ENCODE data around the gene TAS1R3.
"Not testable (repeated sequence)": the region's sequence is repeated elsewhere in the genome, so short reads cannot be mapped to it uniquely, and the experiment has no call there.

The TAS1R3 gene

DNA sequence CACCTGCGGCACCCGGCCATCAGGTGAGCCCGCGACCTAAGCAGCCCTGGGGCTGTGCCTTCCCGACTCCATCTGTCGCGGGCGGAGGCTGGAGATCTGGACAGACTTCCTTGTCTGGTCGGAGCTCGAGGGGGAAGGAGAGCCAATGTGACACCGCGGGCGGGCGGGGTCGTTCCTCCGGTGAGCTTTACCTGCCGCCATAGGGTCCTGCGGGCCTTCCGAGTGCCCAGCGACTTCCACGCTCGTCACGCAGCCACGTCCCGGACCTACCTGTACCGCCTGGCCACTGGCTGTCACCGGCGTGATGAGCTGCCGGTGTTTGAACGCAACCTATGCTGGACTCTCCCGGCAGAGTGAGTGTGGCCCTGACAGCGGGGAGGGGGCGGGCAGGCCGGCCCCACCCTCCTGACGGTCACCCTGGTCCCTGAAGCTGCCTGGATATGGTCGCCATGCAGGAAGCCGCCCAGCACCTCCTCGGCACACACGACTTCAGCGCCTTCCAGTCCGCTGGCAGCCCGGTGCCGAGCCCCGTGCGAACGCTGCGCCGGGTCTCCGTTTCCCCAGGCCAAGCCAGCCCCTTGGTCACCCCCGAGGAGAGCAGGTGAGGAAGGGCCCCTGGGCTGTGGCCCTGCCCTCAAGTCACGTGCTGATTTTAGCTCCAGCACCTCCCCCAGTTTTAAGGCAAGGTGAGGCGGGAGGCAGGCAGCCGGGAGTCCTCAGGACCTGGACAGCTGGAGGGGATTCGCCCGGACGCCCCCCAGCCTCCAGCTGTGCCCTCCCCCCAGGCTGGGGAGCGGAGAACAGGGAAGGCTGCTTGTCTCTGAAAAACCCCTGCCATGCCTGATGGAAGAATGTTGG is 21.6 kb upstream of the TAS1R3 start:
- DNase-seq: no peak

DNA sequence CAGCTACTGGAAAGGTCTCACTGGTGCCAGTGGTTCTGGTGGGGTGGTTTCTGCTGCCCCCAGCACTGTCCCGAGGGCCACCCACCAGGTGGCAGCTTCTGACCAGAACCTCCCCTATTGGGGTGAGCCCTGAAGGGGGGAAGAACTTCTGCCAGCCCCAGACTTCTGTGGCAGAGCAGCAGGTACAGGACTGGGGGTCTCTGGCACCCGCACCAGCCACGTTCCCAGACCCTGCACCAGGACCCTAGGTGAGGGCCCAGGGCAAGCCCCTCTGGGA is 21.0 kb upstream of the TAS1R3 start:
- no peak for DNase-seq

DNA sequence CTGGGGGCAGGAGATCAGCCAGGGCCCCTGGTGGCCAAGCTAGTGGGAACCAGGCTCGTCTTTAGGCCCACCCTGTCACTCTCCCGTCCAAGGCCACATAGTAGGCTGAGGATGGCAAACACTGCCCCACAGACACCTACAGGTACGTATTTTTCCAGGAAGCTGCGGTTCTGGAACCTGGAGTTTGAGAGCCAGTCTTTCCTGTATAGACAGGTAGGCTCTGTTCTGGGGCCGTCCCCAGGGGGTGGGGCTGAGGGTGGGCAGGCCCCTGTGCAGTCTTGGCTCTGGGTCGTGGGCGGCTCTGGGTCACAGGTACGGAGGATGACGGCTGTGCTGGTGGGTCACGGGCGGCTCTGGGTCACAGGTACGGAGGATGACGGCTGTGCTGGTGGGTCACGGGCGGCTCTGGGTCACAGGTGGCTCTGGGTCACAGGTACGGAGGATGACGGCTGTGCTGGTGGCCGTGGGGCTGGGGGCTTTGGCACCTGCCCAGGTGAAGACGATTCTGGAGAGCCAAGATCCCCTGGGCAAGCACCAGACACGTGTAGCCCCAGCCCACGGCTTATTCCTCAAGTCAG is 20.5 kb upstream of the TAS1R3 start:
- no peak for DNase-seq

DNA sequence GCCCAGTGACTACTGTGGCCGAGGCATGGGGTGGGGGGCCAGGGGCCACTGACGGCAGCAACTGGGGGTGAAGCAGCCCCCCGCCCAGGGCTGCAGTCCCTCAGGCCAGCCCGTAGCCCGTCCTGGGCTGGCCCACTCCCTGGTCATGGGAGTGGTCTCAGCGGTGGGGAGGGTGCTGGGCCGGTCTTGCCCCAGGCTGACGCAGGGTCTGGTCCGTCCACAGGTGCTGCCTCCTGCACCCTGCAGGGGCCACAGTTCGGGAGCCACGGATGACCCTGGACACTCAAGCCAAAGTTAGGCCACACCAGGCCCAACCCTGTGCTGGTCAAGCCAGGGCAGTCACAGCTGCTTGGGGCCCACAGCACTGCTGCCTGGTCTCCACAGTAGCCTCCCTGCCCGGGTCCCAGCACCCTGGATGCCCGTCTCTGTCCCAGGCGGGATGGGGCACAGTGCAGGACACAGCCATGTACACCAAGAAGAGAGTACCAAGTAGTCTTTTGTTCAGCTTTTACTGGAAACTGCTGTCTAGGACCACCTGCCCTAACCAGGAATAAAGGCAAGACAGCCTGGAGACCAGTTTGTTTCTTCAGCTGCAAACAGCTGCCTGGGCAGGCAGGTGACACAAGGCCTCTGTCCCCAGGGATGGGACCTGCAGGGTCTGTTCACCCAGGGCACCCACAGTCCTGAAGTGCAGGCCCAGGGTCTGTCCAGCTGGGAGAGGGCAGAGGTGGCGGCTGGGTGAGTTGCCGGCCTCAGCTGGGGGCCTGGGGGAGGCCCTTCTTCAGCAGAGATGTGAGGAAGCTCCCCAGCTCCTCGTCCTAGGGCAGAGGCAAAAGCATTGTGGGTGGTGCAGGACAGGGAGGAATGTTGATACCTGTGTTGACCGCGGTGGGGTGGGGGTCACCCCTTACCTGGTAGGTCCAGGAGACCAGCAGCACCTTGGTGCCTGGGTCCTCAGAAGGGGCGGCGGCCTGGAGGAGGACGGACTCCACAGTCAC is 19.7 kb upstream of the TAS1R3 start:
- no peak for DNase-seq

DNA sequence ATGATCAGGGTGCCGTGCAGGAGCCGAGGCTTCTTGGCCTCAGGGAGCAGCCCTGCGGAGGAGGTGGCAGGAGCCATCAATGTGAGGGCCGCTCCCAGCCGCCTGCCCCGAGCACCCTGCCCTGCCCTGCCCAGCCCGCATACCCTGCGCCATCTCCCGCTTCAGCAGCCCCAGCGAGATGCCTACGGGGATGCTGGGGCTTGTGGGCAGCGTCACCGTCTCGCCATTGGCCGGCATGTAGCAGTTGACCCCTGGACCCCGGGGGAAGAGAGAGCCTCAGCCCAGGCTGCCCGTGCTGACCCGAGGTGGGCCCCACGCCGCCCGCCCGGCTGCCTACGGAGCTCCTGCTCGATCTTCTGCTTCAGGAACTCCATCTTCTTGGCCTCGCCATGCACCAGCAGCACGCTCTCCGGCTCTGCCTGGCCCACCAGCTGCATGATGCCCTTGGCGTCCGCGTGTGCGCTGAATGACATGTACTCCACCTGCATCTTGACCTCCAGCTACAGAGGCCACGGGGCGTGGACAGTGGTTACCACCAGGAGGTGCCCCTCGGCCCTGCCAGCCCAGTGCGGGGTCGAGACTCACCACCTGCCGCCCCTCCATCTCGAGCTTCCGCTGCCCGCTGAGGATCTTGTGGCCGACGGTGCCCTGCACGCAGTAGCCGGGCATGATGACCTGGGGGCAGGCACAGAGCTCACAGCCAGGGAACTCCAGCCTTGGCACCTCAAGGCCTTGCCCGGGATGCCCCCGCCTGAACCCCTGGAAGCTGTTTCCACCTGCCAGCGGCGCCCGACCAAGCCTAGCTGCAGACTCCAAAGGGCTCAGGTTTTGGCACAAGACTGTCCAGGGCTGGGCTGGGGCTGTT is 18.4 kb upstream of the TAS1R3 start:
- DNase-seq: no peak

DNA sequence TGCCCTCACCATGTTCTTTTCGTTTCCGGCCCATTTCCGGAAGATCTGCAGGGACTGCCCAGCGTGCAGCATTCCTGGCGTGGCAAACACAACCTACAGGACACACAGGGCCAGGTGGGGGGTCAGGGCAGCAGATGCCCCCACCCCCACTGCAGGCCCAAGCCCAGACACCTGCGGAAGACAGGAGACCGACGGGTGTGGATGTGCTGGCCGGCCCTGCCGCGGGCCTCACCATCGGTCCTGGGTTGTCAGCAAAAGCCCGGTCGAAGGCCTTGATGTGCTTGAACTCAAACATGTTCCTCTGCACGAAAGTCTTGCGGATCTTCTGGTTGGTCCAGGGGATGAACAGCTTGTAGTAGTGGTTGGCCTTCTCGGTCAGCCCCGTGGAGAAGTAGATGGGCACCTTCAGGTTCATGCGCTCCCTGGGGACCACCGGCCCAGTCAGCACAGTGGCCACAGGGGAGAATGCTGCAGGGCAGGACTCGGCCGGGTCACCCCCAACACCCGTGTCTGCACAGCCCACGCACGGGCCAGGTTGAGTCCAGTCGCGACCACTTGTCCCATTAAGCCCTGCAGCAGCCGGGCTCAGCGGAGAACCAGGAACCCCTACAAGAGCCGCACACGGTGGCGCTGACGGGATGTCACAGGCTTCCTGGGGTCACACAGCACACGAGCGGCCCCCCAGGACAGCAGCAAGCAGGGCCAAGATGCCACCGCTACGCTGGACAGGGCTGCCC is 17.4 kb upstream of the TAS1R3 start:
- no peak for DNase-seq

DNA sequence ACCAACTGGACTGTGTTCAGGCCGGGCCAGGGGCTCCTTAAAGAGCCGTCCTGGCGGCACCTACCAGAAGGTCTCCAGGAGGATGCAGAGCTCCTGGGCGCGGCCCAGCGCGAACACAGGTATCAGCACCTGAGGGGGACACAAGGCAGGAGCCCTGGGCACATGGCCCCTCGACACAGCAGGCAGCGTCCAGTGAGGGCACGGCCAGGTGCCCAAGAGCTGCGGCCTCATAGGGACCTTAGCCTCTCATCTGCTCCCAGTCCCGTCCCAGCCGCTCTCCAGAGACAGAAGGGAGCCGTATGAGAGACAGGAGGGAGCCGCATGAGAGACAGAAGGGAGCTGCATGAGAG is 16.9 kb upstream of the TAS1R3 start:
- no peak for DNase-seq

DNA sequence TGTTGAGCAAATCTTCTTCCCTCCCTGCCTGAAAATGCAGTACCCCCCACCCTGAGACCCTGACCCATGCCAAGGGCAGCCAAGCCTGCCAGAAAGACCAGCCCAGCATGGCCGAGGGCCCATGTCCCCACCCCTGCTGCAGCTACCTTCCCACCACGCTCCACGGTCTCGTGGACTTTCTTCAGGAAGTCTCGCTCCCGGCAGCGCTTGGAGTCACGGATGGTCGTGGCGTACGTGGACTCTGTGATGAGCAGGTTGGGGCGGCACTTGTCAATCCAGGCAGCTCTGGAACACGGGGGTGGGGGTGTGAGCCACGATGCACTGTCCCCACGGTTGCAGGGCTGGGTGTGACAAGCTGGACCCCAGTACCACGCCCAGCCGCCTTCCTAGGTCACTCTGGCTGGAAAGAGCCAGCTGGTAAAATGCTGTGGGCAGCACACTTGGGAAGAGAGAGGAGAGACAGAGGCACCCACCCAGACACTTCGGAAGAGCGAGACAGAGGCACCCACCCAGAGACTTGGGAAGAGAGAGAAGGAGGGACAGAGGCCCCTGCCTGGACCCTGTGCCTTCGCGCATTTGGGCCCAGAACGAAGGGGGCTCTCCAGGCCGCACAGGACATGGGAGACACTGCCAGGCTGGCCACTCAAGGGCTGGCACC is 16.3 kb upstream of the TAS1R3 start:
- DNase-seq: no peak

DNA sequence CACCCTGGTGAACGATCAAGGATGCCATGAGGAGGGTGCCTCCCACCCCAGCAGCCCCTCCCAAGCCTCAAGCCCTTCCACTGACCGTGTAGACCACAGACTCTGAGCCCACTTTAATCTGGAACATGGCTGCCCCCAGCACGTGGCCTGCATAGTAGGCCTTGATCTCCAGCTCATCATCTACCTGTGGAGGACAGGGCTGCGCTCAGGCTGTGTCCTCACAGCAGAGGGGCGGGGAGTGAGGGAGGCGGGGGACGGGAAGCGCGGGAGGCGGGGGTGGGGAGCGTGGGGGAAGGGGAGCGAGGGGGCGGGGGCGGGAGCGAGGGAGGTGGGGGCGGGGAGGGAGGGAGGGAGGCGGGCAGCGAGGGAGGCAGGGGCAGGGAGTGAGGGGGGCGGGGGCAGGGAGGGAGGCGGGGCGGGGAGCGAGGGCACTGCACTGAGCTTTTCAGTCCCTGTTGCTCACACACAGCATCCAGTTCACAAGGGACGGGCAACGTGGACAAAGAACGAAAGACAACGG is 15.6 kb upstream of the TAS1R3 start:
- DNase-seq: no peak

DNA sequence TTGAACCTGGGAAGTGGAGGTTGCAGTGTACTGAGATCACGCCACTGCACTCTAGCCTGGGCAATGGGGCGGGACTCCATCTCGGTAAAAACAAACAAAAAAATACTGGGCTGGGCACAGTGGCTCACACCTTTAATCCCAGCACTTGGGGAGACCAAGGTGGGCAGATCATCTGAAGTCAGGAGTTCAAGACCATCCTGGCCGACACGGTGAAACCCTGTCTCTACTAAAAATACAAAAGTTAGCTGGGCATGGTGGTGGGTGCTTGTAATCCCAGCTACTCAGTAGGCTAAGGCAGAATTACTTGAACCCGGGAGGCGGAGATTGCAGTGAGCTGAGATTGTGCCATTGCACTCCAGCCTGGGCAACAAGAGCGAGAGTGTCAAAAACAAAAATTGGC is 14.9 kb upstream of the TAS1R3 start:
- DNase-seq: not testable (repeated sequence)

DNA sequence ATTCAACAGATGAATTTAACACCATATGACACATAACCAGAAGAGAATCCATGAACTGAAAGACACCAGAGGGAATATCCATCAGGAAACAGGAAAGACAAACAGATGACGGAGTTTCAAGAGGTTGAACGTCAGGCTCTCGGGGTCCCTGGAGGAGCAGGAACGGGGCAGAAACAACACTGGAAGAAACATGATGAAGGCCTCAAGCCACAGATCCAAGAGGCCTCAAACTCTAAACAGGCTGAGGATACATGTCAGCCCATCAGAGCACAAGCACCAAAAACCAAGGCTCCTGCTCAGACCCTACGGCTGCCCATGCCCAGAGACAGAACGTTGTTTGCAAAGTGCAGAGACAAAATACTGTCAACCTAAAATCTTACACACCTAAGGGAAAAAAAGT is 13.7 kb upstream of the TAS1R3 start:
- no peak for DNase-seq

DNA sequence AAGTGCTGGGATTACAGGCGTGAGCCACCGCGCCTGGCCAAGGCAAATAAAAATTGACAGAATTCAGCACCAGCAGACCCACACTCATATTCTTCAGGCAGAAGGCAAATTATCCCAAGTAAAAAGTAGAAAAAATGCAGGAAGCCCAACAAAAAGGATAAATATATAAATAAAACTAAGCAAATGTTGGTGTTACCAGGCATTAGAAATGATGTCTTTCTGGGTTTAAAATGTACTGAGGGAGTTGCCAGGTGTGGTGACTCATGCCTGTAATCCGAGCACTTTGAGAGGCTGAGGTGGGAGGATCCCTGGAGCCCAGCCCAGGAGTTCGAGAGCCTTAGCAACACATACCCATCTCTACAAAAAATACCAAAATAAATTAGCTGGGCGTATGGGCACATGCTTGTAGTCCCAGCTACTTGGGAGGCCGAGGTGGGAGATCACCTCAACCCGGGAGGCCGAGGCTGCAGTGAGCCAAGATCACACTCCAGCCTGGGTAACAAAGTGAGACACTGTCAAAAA is 12.9 kb upstream of the TAS1R3 start:
- peak; percentile 35 for DNase-seq

DNA sequence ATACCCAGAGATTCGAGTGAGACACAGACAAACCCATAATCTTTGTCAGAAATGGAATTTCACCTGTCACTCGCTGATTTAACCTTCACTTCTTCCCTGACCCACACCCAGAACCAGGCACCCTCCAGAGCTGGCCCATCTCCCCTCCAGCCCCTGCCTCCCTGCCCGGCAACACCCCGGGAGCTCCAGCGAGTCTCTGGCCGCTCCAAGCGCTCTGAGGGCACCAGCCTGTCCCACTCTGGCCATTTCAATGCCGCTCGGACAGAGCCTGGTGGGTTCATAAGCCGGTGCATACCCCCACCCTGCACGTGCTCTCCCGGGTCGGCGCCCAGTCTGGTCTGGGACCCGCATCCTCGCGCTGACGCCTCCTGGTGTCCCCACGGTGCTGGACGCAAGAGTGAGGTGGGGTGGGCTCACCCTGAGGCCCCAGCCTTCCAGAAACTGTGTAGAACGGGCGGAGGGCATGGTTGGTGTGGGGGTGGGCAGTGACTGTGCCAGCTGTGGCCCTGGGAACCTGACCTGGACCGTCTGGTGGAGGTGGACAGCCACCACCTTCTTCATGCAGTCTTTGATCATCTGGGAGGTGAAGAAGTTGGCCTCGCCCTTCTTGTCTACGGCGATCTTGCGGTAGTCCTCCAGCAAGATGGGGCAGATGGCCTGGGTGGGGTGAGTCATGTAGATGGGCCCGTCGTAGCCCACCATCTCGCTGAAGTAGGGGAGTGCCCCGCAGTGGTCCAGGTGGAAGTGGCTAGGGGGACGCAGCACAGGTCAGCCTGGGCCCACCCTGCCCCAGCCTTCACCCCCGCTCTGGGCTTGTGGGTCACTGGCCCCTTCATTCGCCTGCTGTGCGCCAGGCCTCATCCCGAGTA is 12.1 kb upstream of the TAS1R3 start:
- DNase-seq: no peak

DNA sequence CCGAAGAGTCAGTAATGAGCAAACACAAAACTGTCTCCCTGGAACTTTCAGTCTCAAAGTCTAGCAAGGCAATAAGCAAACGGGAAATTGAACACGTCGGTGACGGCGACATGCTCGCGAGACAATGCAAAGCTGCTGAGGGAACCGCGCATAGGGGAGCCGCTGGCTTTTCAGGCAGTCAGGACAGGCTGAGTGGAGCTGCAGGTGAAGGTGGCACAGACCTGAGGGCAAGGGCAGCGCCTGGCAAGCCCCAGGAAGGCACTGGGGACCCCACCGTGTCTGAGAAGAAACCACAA is 11.5 kb upstream of the TAS1R3 start:
- DNase-seq: no peak

DNA sequence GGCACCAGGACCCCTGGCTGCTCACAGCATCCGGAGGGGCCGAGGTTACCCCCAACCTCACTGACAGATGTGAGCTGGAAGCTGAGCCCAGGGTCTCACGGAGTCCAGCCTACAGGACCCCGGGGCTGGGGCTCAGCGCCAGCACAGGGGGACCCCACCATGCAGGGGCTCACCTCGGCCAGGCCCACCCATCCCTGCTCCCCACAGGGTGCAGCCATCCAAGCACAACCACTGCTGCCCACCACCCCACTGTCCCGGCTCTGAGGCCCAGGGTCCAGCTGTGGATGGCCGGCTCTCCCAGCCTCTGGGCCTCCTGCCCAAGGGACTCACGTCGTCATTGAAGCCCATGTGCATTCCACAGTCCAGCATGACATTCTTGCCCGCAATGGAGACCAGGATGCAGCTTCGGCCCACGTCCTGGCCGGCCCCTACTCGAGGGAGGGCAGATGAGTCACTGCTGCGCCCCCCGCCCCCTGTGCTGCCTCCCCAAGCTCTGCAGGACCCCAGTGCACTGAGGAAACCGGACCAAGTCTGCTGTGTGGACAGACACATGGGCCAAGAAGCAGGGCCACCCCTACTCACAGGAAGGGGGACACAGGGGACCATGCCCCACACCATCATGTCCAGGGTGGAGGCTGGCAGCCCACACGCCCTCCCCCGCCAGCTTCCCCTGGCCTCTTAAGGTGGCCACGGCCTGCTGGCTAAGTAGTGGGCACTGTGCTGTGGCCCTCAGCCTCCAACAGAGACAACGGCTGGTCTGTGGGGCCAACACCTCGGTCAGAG is 10.2 kb upstream of the TAS1R3 start:
- DNase-seq: no peak

DNA sequence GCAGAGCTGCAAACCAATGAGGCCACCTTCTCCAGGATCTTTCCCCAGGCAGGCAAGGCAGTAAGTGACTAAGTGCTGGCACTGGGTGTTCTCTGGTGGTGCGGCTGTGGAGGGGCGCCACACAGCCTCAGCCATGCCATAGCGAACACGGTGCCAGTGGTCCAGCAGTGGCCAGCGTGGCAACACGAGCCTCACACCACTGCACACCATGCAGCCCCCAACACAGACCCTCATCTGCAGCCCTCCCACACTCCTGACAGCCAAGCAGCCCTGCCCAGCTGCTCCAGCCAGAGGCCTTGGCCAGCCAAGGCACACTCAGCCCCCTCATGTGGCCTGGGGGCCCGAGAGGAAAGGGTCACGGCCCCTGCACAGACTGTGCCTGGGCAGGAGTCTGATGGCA is 9.6 kb upstream of the TAS1R3 start:
- no peak for DNase-seq

DNA sequence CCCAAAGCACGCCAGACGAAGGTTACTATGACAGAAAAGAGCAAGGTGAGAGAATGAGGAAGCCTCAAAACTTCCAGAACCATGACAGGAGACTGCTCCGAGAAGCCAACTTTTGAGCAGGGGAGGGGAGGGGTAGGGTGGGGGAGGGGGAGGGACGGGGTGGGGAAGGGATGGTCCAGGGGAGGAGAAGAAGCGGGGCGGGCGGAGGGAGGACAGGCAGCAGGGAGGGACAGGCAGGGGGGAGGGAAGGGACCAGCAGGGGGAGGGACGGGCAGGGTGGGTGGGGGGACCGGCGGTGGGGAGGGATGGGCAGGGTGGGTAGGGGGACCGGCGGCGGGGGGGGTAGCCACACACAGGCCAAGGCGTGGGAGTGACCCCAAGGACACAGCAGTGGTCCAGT is 8.7 kb upstream of the TAS1R3 start:
- no peak for DNase-seq

DNA sequence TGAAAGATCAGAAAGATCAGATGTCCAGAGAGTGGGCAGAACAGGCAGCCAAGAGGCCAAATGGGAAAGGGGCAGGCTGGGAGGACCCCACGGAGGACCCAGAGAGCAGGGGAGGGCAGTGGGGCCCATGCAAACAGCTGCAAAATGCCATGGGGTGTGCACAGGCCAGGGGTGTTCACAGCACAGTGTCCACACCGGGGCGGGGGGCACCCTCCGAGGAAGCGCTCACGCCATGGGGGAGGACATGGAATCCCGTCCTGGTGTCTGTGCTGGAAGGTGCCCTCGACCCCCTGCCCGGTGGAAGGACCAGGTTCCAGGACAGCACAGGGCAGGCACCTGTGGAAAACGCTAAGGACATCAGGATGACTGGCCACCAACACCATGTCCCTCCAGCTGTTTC is 8.1 kb upstream of the TAS1R3 start:
- no peak for DNase-seq

DNA sequence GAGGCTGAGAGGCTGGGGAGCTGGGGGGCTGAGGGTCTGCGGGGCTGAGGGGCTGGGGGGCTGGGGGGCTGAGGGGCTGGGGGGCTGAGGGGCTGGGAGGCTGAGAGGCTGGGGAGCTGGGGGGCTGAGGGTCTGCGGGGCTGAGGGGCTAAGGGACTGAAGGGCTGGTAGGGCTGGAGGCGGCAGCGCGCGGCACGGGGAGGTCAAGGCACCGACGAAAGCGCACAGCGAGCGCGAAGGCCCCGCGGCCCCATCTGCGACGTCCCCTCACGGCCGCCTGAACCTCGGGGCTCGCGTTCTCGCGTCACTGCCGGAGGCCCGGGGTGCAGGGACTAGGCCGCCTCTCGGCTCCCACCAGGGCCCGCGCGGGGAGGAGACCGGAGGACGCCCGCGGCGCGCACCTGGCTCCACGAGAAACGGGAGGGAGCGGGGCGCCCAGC is 7.0 kb upstream of the TAS1R3 start:
- no peak for DNase-seq

Data from NCI-H1092 (cell line).